Activated gamma-delta T cell treated with Interleukin-2 at 50 U/mL for 16 hours (primary cell): ENCODE data around the gene IRF2BPL.

Experiments
- DNase-seq: peaks from one replicate; pipeline ENCODE4 v3.0.0-alpha.2; 2020

The IRF2BPL gene

GRCh38 chr14:76984787-76985375 lies 43.6 kb downstream of the IRF2BPL start:
- no peak for DNase-seq

- DNase-seq = no peak
These were observed 44.2 kb downstream of the IRF2BPL start for GRCh38 chr14:76984297-76984696.

- no peak for DNase-seq
These were observed 46.8 kb downstream of the IRF2BPL start for GRCh38 chr14:76981670-76982069.

GRCh38 chr14:76977793-76978720 lies 50.5 kb downstream of the IRF2BPL start:
- DNase-seq = peak; percentile 60

- no peak for DNase-seq
These were observed 52.1 kb downstream of the IRF2BPL start for GRCh38 chr14:76976240-76977005.

- no peak for DNase-seq
These were observed 52.7 kb downstream of the IRF2BPL start for GRCh38 chr14:76975812-76976211.

- DNase-seq = no peak
These were observed 53.5 kb downstream of the IRF2BPL start for GRCh38 chr14:76975051-76975450.
